ENCODE results near the gene DOCK3. TPM values are rescaled to one million over a fixed set of nuclear protein-coding genes. Genes with fewer than 3 reads are reported as not detected.

DOCK3 gene
- total and polyA plus RNA-seq, 2 donors (not counting 3 experiments of a cell fraction or from before 2014, with no cell fraction given) = 0.08 to 0.13 TPM

GRCh38 chr3:51426921-51427320 lies 752.2 kb downstream of the DOCK3 start:
- H3K4me3 ChIP-seq (replicated peaks in 1 of 3; ENCODE audit: insufficient read depth in 1 of 3, low read depth in 1 of 3, low read length in 3 of 3) = no peak overlapping the region
- no peaks in the 10 kb centered on the region for H3K27me3 ChIP-seq (ENCODE audit: control insufficient read depth in 2 of 2, insufficient read depth in 2 of 2, low read length in 2 of 2)
- H4K20me1 ChIP-seq (replicated peaks; ENCODE audit: control insufficient read depth, extremely low read depth, insufficient read depth, low read length) = no peaks in the 10 kb centered on the region
- no peak overlapping the region for H3K27ac ChIP-seq (ENCODE audit: insufficient read depth, low read depth, low read length)
- H3K4me1 ChIP-seq (ENCODE audit: control insufficient read depth, extremely low read depth, insufficient read depth, low read length) = no peaks in the 10 kb centered on the region
- BruUV-seq (replicated peaks) = no TSS peak
- no peak overlapping the region for H3K9ac ChIP-seq (replicated peaks; ENCODE audit: extremely low read depth, insufficient read depth, low read length)
- intact Hi-C loops (cut with micrococcal nuclease) = no loop called here
- H3K9me3 ChIP-seq (replicated peaks; ENCODE audit: control insufficient read depth, insufficient read depth, low read length) = no peaks in the 10 kb centered on the region
- peaks cover 5 to 7% of the 10 kb centered on the region in 2 experiments for H3K36me3 ChIP-seq (ENCODE audit: control insufficient read depth in 2 of 2, extremely low read depth in 1 of 2, insufficient read depth in 2 of 2, low read length in 2 of 2)
- ChIA-PET POLR2A (no interaction called here), CTCF (interaction anchor here (1.0 to 2.0 kb wide), 4 partner anchors 11 to 284 kb away, joined by 3 to 6 read pairs (median 4); no protein-coding TSS in a partner anchor)
- FAIRE-seq = no peak
- dilution Hi-C loops (cut with MboI; ENCODE audit: extremely low pct_ligation_motif_present, low sequenced_read_pairs) = no loop called here
- DNase-seq (ENCODE audit: low read depth, low spot score) = no peak
- H3K79me2 ChIP-seq (ENCODE audit: control insufficient read depth, insufficient read depth, low read length) = no peaks in the 10 kb centered on the region
- TF ChIP-seq POLR2AphosphoS5 (IDR thresholded peaks at IDR 0.05; ENCODE audit: insufficient read depth, low read depth, low read length) = no peak
- no peak for TF ChIP-seq EZH2 (IDR thresholded peaks at IDR 0.05; ENCODE audit: borderline replicate concordance, low read depth, low read length, severe bottlenecking)
- no peak for TF ChIP-seq POLR2A (IDR thresholded peaks at IDR 0.05; ENCODE audit: low read depth, low read length)
- TF ChIP-seq MAX (IDR thresholded peaks at IDR 0.05; ENCODE audit: insufficient read depth, insufficient read length) = no peak
- no peak for TF ChIP-seq FOS (IDR thresholded peaks at IDR 0.05; ENCODE audit: borderline replicate concordance, insufficient read depth, low read length)
- TF ChIP-seq, protein P1, sequence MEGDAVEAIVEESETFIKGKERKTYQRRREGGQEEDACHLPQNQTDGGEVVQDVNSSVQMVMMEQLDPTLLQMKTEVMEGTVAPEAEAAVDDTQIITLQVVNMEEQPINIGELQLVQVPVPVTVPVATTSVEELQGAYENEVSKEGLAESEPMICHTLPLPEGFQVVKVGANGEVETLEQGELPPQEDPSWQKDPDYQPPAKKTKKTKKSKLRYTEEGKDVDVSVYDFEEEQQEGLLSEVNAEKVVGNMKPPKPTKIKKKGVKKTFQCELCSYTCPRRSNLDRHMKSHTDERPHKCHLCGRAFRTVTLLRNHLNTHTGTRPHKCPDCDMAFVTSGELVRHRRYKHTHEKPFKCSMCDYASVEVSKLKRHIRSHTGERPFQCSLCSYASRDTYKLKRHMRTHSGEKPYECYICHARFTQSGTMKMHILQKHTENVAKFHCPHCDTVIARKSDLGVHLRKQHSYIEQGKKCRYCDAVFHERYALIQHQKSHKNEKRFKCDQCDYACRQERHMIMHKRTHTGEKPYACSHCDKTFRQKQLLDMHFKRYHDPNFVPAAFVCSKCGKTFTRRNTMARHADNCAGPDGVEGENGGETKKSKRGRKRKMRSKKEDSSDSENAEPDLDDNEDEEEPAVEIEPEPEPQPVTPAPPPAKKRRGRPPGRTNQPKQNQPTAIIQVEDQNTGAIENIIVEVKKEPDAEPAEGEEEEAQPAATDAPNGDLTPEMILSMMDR (IDR thresholded peaks at IDR 0.05; ENCODE audit: extremely low read depth in 1 of 2, insufficient read depth in 1 of 2, low read depth in 1 of 2, low read length in 2 of 2) = no peak
- TF ChIP-seq MYC (IDR thresholded peaks at IDR 0.05; ENCODE audit: low read depth, low read length) = no peak
- no peak for TF ChIP-seq GATA2 (IDR thresholded peaks at IDR 0.05; ENCODE audit: insufficient read depth, insufficient read length, low read depth, low read length)
- no peak for TF ChIP-seq JUN (IDR thresholded peaks at IDR 0.05; ENCODE audit: borderline replicate concordance, insufficient read depth, insufficient read length, low read depth)
- H3K4me2 ChIP-seq (ENCODE audit: insufficient read depth, low read length) = no peak overlapping the region
- no peak overlapping the region for H2AFZ ChIP-seq (ENCODE audit: low read depth, low read length)
- H3K9me1 ChIP-seq (replicated peaks; ENCODE audit: control insufficient read depth, extremely low read depth, insufficient read depth, low read length) = no peaks in the 10 kb centered on the region

All from endothelial cell of umbilical vein (primary cell).